HG03457 (cell line): ENCODE data around the gene MYO3B.

Experiments
- ATAC-seq: cut with Tn5 transposase; IDR thresholded peaks from one replicate; pipeline ENCODE4 v1.9.1; 2021; ENCODE audit warnings: moderate number of reproducible peaks; ENCODE audit not compliant: unreplicated experiment

Gene MYO3B

GRCh38 chr2:170361090-170361936, 183.4 kb downstream of the MYO3B start:
- no peak for ATAC-seq

- no peak for ATAC-seq
Measured at GRCh38 chr2:170362313-170362870, 184.4 kb downstream of the MYO3B start.

GRCh38 chr2:170362871-170363631, 185.1 kb downstream of the MYO3B start:
- ATAC-seq, result no peak

- ATAC-seq, result no peak
Measured at GRCh38 chr2:170365003-170365402, 187.1 kb downstream of the MYO3B start.

GRCh38 chr2:170365686-170366085, 187.7 kb downstream of the MYO3B start:
- ATAC-seq, result no peak

- ATAC-seq, result no peak
Measured at GRCh38 chr2:170368370-170368769, 190.4 kb downstream of the MYO3B start.

- no peak for ATAC-seq
Measured at GRCh38 chr2:170369228-170369627, 191.3 kb downstream of the MYO3B start.

- ATAC-seq, result no peak
Measured at GRCh38 chr2:170369894-170370293, 191.9 kb downstream of the MYO3B start.

- ATAC-seq, result no peak
Measured at GRCh38 chr2:170371231-170371998, 193.5 kb downstream of the MYO3B start.

GRCh38 chr2:170375192-170375591, 197.2 kb downstream of the MYO3B start:
- no peak for ATAC-seq

GRCh38 chr2:170377500-170378207, 199.7 kb downstream of the MYO3B start:
- ATAC-seq, result no peak

- no peak for ATAC-seq
Measured at GRCh38 chr2:170380267-170380666, 202.3 kb downstream of the MYO3B start.

- ATAC-seq, result no peak
Measured at GRCh38 chr2:170381678-170382077, 203.7 kb downstream of the MYO3B start.

- no peak for ATAC-seq
Measured at GRCh38 chr2:170386554-170386953, 208.6 kb downstream of the MYO3B start.

GRCh38 chr2:170391018-170391417, 213.1 kb downstream of the MYO3B start:
- no peak for ATAC-seq

- no peak for ATAC-seq
Measured at GRCh38 chr2:170391697-170392096, 213.8 kb downstream of the MYO3B start.

- ATAC-seq, result no peak
Measured at GRCh38 chr2:170393861-170394498, 216.0 kb downstream of the MYO3B start.

GRCh38 chr2:170394641-170395387, 216.9 kb downstream of the MYO3B start:
- ATAC-seq, result no peak

- no peak for ATAC-seq
Measured at GRCh38 chr2:170396799-170397459, 219.0 kb downstream of the MYO3B start.
